GM18511 (cell line): Measurements from ENCODE around the gene TMUB1.

Experiments
- ATAC-seq: cut with Tn5 transposase; IDR thresholded peaks from one replicate; pipeline ENCODE4 v1.9.1; 2021; ENCODE audit warnings: mild to moderate bottlenecking, moderate library complexity; ENCODE audit not compliant: unreplicated experiment

Gene TMUB1

DNA sequence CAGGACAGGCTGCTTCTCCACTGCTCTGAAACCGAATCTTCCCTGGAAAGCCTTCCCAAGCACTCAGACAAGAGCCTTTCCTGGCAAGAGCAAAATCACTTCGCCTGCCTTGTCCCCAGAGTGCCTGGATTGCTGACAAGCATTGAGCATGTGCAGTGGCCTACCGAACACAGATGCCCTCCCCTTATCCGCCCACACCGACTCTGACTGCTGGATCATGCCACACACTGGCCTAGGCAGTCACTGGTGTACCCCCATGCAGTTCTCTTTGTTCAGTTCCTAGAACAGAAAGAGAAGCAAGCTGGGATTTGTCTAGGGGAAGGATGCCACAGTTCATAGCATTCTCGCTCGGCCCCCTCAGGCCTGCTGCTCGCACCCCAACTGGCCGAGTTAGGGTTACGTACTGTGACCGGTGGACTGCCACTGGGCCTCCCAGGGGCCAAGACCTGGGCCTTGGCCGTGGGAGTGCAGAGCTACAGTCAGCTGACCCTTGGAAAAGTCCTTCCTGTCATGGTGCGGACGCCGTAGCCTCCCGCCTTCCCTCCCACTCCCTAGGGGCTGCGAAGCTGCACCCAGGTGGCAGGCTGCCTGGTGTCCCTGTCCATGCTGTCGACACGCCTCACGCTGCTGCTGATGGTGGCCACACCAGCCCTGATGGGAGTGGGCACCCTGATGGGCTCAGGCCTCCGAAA lies 48.1 kb downstream of the TMUB1 start:
- no peak for ATAC-seq

DNA sequence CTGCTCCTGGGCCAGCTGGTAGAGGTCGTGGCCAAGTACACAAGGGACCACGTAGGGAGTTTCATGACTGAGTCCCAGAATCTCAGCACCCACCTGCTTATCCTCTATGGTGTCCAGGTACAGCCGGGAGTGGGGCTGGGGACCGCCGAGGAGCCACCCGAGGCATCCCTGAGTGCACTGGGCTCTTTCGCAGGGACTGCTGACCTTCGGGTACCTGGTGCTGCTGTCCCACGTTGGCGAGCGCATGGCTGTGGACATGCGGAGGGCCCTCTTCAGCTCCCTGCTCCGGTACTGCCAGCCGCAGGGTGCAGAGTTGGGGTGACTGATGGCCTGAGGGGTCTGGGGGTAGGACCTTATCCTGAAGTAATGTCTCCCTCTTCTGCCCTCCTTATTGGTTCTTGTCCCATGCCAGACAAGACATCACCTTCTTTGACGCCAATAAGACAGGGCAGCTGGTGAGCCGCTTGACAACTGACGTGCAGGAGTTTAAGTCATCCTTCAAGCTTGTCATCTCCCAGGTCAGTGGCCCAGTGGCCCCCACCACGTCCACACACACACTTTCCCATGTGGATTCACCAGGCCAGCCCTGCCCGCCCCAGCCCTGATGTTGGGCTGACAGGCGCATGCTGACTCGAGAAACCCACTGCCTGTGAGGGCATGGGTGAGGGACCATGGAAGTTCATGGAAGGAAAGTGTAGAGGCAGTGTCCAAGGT lies 48.8 kb downstream of the TMUB1 start:
- no peak for ATAC-seq

GRCh38 chr7:151033864-151034249 lies 49.4 kb downstream of the TMUB1 start:
- no peak for ATAC-seq

DNA sequence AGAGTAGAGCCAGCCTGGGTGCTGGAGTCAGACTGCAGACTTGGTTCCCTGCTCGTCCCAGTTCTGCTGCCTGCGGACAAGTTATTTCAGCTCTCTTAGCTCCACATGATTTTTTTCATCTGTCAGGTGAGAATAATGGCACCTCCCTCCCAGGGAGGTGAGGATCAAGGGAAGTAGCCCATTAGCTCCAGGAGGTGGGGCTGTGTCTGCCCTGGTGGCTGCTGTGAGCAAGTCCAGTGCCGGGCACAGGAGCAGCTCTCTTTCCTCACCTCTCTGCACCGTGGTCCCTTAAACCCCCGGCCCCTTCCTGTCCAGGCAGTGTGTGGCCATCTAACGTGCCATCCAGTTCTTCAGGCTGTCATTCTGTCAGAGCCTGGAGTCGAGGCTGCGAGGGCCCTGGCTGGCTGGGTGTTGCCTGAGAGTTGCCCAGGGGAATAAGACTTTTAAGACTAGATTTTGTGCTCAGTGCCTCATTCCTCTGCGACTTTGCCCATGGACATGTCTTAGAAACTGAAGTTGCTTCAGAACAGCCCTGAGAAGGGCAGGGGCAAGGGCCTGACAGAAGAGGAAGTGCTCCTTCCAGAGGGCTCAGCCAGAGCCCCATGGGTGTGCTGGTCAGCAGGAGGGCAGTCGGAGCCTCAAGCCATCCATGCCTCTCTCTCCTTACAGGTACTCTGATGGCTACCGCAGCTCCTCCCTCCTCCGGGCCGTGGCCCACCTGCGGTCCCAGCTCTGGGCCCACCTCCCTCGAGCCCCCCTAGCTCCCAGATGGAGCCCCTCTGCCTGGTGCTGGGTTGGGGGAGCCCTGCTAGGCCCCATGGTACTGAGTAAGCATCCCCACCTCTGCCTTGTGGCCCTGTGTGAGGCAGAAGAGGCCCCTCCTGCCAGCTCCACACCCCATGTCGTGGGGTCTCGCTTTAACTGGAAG lies 50.1 kb downstream of the TMUB1 start:
- no peak for ATAC-seq
